Smooth muscle cell (in vitro differentiated cells): ENCODE measurements around the gene SYNM. TPM values are rescaled to one million over a fixed set of nuclear protein-coding genes. Genes with fewer than 3 reads are reported as not detected.
A peak's percentile ranks its signal among the peaks of the same experiment; 100 is the strongest.

Source experiments
- DNase-seq: peaks from one replicate; lab custom pipeline; 2025; ENCODE audit not compliant: unreplicated experiment; lab: John Stamatoyannopoulos, UW
- H2AFZ ChIP-seq: fragments of 200-600 bp; sonication (generic); 2 replicates; pipeline ENCODE4 v1.6.0; 2016; ENCODE audit warnings: antibody characterized with exemption, low read depth, mild to moderate bottlenecking
- H3F3A ChIP-seq: fragments of 200-600 bp; sonication (generic); 2 replicates; pipeline ENCODE4 v1.6.0; 2017; ENCODE audit warnings: antibody characterized with exemption, low read depth
- H3K27ac ChIP-seq: fragments of 200-600 bp; sonication (generic); 2 replicates; pipeline ENCODE4 v1.5.1; 2016; ENCODE audit warnings: low read depth, mild to moderate bottlenecking
- H3K27me3 ChIP-seq: fragments of 200-600 bp; sonication (generic); 2 replicates; pipeline ENCODE4 v1.6.1; 2016; ENCODE audit warnings: low read depth, mild to moderate bottlenecking
- H3K36me3 ChIP-seq: fragments of 200-600 bp; sonication (generic); 2 replicates; pipeline ENCODE4 v1.5.1; 2016; ENCODE audit warnings: low read depth
- H3K4me1 ChIP-seq: fragments of 200-600 bp; sonication (generic); 2 replicates; pipeline ENCODE4 v1.5.1; 2016; ENCODE audit warnings: low read depth
- H3K4me2 ChIP-seq: fragments of 200-600 bp; sonication (generic); 2 replicates; pipeline ENCODE4 v1.6.0; 2016; ENCODE audit warnings: mild to moderate bottlenecking
- H3K4me3 ChIP-seq: fragments of 200-600 bp; sonication (generic); 2 replicates; pipeline ENCODE4 v1.5.1; 2016; ENCODE audit warnings: mild to moderate bottlenecking
- H3K79me2 ChIP-seq: fragments of 200-600 bp; sonication (generic); 2 replicates; pipeline ENCODE4 v1.6.0; 2016; ENCODE audit warnings: low read depth, mild to moderate bottlenecking
- H3K9ac ChIP-seq: fragments of 200-600 bp; sonication (generic); 2 replicates; pipeline ENCODE4 v1.6.0; 2016; ENCODE audit warnings: low read depth
- H3K9me3 ChIP-seq: fragments of 200-600 bp; sonication (generic); replicated peaks from 2 replicates; pipeline ENCODE4 v1.5.1; 2016; ENCODE audit warnings: low read depth
- H4K20me1 ChIP-seq: fragments of 200-600 bp; sonication (generic); 2 replicates; pipeline ENCODE4 v1.6.0; 2016; ENCODE audit warnings: low read depth
- CTCF ChIP-seq: fragments of 200-600 bp; sonication (generic); IDR thresholded peaks from 2 replicates; pipeline ENCODE4 v1.5.1; 2017; ENCODE audit warnings: borderline replicate concordance, mild to moderate bottlenecking, antibody characterized with exemption; ENCODE audit not compliant: insufficient read depth, poor library complexity, severe bottlenecking
- WGBS: methylation state at CpG from one replicate; pipeline ENCODE4 v1.1.7; 2016; ENCODE audit warnings: low lambda C conversion rate; 5-methylcytosine and 5-hydroxymethylcytosine counted together
- polyA plus RNA-seq: library from polyadenylated mRNA; unstranded; fragments of >200 nt; fragmentation: Nextera tagmentation; extraction: Ambion mirVana; gene quantifications from 2 replicates; pipeline ENCODE4 v1.2.1, GENCODE V29; 2016
- total RNA-seq: library from RNA; depleted of rRNA; stranded (reverse); fragments of >200 nt; gene quantifications from 2 replicates; pipeline ENCODE4 v1.2.3, GENCODE V29; 2014

Gene SYNM
- total and polyA plus RNA-seq, 2 experiments from 2014 or later: 1.3 to 3.0 TPM

- no peaks in the 10 kb centered on the region for H3F3A ChIP-seq
- H3K79me2 ChIP-seq: peaks cover 7% of the 10 kb centered on the region
- DNase-seq: no peak
- H4K20me1 ChIP-seq: no peaks in the 10 kb centered on the region
- H3K4me3 ChIP-seq: no peak overlapping the region
- no peak for TF ChIP-seq CTCF
- H3K27ac ChIP-seq: no peak overlapping the region
- no peak overlapping the region for H3K4me2 ChIP-seq
- peaks cover 3% of the 10 kb centered on the region for H3K4me1 ChIP-seq
- no peak overlapping the region for H2AFZ ChIP-seq
- WGBS: 86% methylated on average over 13 of the region's 13 CpGs
- no peaks in the 10 kb centered on the region for H3K9me3 ChIP-seq
- no peaks in the 10 kb centered on the region for H3K36me3 ChIP-seq
- peaks cover 3% of the 10 kb centered on the region for H3K27me3 ChIP-seq
- H3K9ac ChIP-seq: no peak overlapping the region
These were observed 2.3 kb upstream of the SYNM start for GRCh38 chr15:99102332-99103235.

DNA sequence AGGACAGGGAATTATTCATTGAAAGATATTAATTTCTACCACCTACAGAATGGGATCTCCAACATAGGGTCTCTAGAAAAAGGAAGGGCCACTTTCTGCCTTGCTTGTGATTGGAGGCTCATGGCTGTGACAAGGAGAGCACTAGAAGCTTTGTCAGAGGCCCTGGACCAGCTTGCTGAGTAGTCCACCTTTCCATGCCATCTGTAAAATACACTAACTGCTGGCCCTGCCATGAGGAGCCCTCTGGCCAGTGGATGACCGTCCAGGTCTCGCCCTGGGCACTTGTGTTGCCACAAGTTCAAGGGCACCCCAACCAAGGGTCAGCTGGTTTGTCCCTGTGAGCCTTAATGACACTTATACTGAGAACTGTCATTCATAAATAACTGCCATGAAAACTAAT is 1.6 kb upstream of the SYNM start:
- peaks cover 3% of the 10 kb centered on the region for H3K27me3 ChIP-seq

DNA sequence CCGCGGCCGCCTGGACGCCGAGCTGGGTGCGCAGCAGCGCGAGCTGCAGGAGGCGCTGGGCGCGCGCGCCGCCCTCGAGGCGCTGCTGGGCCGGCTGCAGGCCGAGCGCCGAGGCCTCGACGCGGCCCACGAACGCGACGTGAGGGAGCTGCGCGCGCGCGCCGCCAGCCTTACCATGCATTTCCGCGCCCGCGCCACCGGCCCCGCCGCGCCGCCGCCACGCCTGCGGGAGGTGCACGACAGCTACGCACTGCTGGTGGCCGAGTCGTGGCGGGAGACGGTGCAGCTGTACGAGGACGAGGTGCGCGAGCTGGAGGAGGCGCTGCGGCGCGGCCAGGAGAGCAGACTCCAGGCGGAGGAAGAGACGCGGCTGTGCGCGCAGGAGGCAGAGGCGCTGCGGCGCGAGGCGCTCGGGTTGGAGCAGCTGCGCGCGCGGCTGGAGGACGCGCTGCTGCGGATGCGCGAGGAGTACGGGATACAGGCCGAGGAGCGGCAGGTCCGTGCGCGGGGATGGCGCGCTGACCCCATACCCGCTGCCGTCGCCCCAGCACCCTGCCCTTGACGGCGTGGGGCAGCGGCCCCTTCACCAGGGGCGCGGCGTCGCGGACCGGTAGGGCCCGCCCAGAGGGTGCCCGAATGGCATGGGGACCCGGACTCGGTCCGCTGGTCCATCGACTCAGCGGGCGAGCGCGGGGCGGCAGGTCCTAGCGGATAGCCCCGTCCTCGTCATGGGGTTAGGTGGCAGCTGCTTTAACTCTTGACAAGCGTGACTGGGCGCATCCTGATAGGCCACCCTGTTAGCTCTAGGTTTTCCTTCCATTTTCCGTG is 848 bp downstream of the SYNM start:
- peak; percentile 25 for DNase-seq
- H3K36me3 ChIP-seq: no peaks in the 10 kb centered on the region
- WGBS: 2% methylated on average over 85 of the region's 116 CpGs

More for the DNA sequence above, 1.6 kb upstream of the SYNM start:
- Histone ChIP-seq H3K4me1 (peaks cover 3% of the 10 kb centered on the region), H2AFZ (no peak overlapping the region), H3K36me3 (no peaks in the 10 kb centered on the region), H3K79me2 (peaks cover 7% of the 10 kb centered on the region), H3K9me3 (no peaks in the 10 kb centered on the region), H3K27ac (no peak overlapping the region), H4K20me1 (no peaks in the 10 kb centered on the region), H3F3A (no peaks in the 10 kb centered on the region), H3K4me3 (no peak overlapping the region), H3K4me2 (no peak overlapping the region), H3K9ac (no peak overlapping the region)
- DNase-seq: no peak
- WGBS: 100% methylated on average over 2 of the region's 2 CpGs
- TF ChIP-seq CTCF: no peak

More for the DNA sequence above, 848 bp downstream of the SYNM start:
- H3K79me2 ChIP-seq: peaks cover 7% of the 10 kb centered on the region
- no peak overlapping the region for H3K9ac ChIP-seq
- H3F3A ChIP-seq: peaks cover 5% of the 10 kb centered on the region
- peaks cover 2% of the 10 kb centered on the region for H3K4me1 ChIP-seq
- H3K27me3 ChIP-seq: no peaks in the 10 kb centered on the region
- H3K27ac ChIP-seq: no peak overlapping the region
- H2AFZ ChIP-seq: peak overlapping the region; percentile 65
- H3K9me3 ChIP-seq: no peaks in the 10 kb centered on the region
- H3K4me3 ChIP-seq: peak overlapping the region; percentile 58
- TF ChIP-seq CTCF: no peak
- no peaks in the 10 kb centered on the region for H4K20me1 ChIP-seq
- H3K4me2 ChIP-seq: peak overlapping the region; percentile 97
